Right atrium auricular region (tissue), 2 donors: ENCODE data around the gene GRM4. TPM values are rescaled to one million over a fixed set of nuclear protein-coding genes. Genes with fewer than 3 reads are reported as not detected.

ENCODE experiments used
- DNase-seq: peaks from one replicate; pipeline ENCODE4 v3.0.0-alpha.2; 2019; ENCODE audit warnings: low spot score
- H3K27ac ChIP-seq, 2 donors: fragments of 200-600 bp; sonication (generic); 1 replicate in 1 of 2; 2 replicates in 1 of 2; pipeline ENCODE4 v1.5.1; 2016 to 2019
- H3K27me3 ChIP-seq, 2 donors: fragments of 200-600 bp; sonication (generic); one replicate each; pipeline versions ENCODE4 v1.5.1 to v1.6.0; 2017 to 2019
- H3K36me3 ChIP-seq: fragments of 200-600 bp; sonication (generic); one replicate; pipeline ENCODE4 v1.5.1; 2016
- H3K4me1 ChIP-seq, 2 donors: fragments of 200-600 bp; sonication (generic); one replicate each; pipeline versions ENCODE4 v1.5.1 to v1.6.0; 2017 to 2019
- H3K4me3 ChIP-seq, 2 donors: fragments of 200-600 bp; sonication (generic); 1 replicate in 1 of 2; 2 replicates in 1 of 2; pipeline ENCODE4 v1.5.1; 2017 to 2019; ENCODE audit warnings: mild to moderate bottlenecking in 1 of 2, moderate library complexity in 1 of 2
- H3K9me3 ChIP-seq, 2 donors: fragments of 200-600 bp; sonication (generic); one replicate each; pipeline ENCODE4 v1.5.1; 2019
- microRNA counts, 2 donors: library from miRNA; unstranded; fragments of <30 nt; microRNA quantifications; one replicate each; lab custom pipeline; 2016 to 2017
- microRNA-seq, 2 donors: library from miRNA; unstranded; fragments of <30 nt; microRNA quantifications; one replicate each; pipeline ENCODE4, GENCODE V29; 2016 to 2017; ENCODE audit warnings: borderline number of aligned reads in 2 of 2, borderline replicate concordance in 1 of 2
- total RNA-seq, 2 donors: library from RNA; depleted of rRNA; stranded (reverse); fragments of >200 nt; gene quantifications; one replicate each; pipeline ENCODE4 v1.1.0, GENCODE V29; 2016
- TF ChIP-seq, protein P1 (sequence below), 2 donors: fragments of 200-600 bp; sonication (generic); IDR thresholded peaks; one replicate each; pipeline ENCODE4 v1.5.1; 2019; ENCODE audit warnings: antibody characterized with exemption in 2 of 2

Gene GRM4
- total RNA-seq, 2 donors from 2014 or later: not detected

DNA sequence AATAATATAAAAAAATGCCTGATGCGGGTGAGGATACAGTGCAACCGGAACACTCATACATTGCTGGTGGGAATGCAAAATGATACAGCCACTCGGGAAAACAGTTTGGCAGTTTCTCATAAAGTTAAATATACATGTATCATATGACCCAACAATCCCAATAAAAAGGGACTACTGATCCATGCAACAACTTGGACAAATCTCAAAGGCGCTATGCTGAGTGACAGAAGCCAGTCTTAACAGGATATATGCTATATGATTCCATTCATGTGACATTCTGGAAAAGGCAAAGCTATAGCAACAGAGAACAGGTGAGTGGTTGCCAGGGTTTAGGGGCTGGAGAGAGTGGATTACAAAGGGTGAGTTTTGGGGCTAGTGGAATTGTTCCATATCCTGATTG lies 171.9 kb downstream of the GRM4 start:
- no peaks in the 10 kb centered on the region for H3K36me3 ChIP-seq
- no peaks in the 10 kb centered on the region for H3K4me1 ChIP-seq
- H3K4me3 ChIP-seq: no peak overlapping the region
- no peak overlapping the region for H3K27ac ChIP-seq
- TF ChIP-seq, protein P1, sequence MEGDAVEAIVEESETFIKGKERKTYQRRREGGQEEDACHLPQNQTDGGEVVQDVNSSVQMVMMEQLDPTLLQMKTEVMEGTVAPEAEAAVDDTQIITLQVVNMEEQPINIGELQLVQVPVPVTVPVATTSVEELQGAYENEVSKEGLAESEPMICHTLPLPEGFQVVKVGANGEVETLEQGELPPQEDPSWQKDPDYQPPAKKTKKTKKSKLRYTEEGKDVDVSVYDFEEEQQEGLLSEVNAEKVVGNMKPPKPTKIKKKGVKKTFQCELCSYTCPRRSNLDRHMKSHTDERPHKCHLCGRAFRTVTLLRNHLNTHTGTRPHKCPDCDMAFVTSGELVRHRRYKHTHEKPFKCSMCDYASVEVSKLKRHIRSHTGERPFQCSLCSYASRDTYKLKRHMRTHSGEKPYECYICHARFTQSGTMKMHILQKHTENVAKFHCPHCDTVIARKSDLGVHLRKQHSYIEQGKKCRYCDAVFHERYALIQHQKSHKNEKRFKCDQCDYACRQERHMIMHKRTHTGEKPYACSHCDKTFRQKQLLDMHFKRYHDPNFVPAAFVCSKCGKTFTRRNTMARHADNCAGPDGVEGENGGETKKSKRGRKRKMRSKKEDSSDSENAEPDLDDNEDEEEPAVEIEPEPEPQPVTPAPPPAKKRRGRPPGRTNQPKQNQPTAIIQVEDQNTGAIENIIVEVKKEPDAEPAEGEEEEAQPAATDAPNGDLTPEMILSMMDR (IDR thresholded peaks at IDR 0.05): no peak
- H3K9me3 ChIP-seq: peaks cover 0 to 10% of the 10 kb centered on the region in 2 donors
- H3K27me3 ChIP-seq: peaks cover 0 to 4% of the 10 kb centered on the region in 2 donors
- DNase-seq: no peak

DNA sequence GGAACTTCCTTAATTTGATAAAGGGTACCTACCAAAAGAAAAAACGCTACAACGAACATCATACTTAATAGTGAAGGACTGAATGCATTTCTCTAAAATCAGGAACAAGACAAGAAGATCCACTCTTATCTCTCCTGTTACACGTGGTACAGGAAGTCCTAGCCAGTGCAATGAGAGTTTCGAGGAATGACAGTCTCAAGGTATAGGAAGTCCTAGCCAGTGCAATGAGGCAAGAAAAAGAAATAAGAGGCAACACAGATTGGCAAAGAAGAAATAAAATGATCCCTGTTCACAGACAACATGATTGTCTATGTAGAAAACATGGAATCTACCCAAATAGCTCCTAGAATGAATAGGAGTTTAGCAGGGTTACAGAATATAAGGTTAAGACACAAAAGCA lies 174.3 kb downstream of the GRM4 start:
- Histone ChIP-seq H3K36me3 (no peaks in the 10 kb centered on the region), H3K27me3 (peaks cover 0 to 4% of the 10 kb centered on the region in 2 donors), H3K9me3 (peaks cover 0 to 10% of the 10 kb centered on the region in 2 donors), H3K4me3 (no peak overlapping the region), H3K27ac (no peak overlapping the region), H3K4me1 (no peaks in the 10 kb centered on the region)
- DNase-seq: no peak
- TF ChIP-seq, protein P1 (IDR thresholded peaks at IDR 0.05): no peak

MicroRNA genes within 50 kb of the gene (microRNA counts, 767-probe panel; counts per million panel counts)
- 0 to 1,658 counts per million in 2 donors for microRNA hsa-miR-1275 (lab: Ali Mortazavi, UCI)

Small RNA genes within 50 kb of the gene (microRNA-seq; reads per million reads assigned to microRNA genes)
- gene MIR1275: 0 to 0.71 reads per million in 2 donors

Other genes with a start within 250 kb of the GRM4 start
- 10 to 100 TPM; 29.6 to 37.8 TPM for gene HMGA1, start 90.8 kb upstream of the GRM4 start, total RNA-seq
- 10 to 100 TPM; 21.7 to 29.4 TPM for gene SMIM29, start 102.9 kb upstream of the GRM4 start, total RNA-seq
- 10 to 100 TPM; 47.2 to 53.5 TPM for gene NUDT3, start 246.6 kb upstream of the GRM4 start, total RNA-seq